Stimulated activated CD8-positive, alpha-beta memory T cell treated with anti-CD3 and anti-CD28 coated beads, Interleukin-12 subunit alpha, Interleukin-12 subunit beta, amount 100 ng/mL, for 1 hour (primary cell): ENCODE measurements around the gene MFNG.
A peak's percentile ranks its signal among the peaks of the same experiment; 100 is the strongest.

Experiments used
- DNase-seq: peaks from one replicate; pipeline ENCODE4 v3.0.0-alpha.2; 2020; ENCODE audit warnings: low read depth

The MFNG gene

DNA sequence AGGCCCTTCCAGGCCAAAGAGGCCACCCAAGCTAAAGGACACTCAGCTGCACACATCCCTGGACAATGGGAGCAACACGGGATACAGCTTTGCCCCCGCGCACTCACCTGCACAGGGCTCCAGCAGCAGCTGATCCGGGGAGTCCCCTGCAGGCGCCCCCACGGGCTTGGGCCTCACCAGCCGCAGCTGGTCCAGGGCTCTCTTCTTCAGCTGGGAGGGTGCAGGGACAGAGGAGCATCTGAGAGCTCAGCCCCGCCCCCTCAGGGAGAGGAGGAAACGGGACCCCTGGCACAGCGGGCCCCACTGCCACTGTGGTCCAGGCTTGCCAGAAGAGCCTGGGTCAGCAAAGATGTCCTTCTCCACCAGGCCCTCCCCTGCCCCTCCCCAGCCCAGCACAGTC, 7.8 kb upstream of the MFNG start:
- DNase-seq = no peak

GRCh38 chr22:37492428-37493344, 6.5 kb upstream of the MFNG start:
- DNase-seq = no peak

- DNase-seq = no peak
Observed at GRCh38 chr22:37491559-37492427, 5.6 kb upstream of the MFNG start.

DNA sequence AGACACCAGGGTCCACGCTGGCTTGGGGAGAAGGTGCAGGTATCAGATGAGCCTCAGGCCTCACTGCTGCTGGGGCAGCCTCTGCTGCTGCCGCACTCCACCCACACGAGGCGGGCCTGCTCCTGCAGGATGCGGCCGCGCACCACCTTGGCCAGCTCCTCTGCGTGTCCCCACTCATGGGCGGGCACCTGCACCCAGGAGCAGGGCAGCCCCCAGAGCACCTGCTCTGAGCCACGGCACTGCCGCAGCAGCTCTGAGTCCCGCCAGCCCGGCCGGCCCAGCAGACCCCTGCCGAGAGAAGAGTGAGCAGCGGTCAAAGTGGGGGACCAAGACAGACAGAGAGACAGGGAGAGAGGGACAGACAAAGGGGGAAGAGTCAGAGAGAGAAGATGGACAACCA, 4.9 kb upstream of the MFNG start:
- DNase-seq = no peak

DNA sequence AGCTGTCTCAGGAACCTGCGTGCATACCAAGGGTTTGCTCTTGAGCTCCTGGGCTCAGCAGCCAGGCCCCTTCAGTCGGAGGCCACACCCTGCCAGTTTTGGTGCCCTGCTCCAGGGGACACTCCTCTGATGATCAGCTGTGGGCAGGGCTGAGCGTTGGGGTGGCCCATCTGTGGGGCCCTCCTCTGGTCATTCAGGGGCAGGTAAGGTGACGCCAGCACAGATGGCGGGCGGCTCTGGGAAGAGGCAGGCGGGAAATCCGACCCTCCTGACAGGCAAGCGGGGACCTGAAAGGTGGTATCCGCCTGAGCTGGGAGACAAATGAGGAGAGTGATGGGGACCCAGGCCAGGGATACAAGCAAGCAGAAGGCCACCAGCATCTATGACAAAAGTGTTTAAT, 3.8 kb upstream of the MFNG start:
- no peak for DNase-seq

- DNase-seq = no peak
Observed at GRCh38 chr22:37488337-37489135, 2.4 kb upstream of the MFNG start.

- no peak for DNase-seq
Observed at GRCh38 chr22:37487571-37487970, 1.4 kb upstream of the MFNG start.

DNA sequence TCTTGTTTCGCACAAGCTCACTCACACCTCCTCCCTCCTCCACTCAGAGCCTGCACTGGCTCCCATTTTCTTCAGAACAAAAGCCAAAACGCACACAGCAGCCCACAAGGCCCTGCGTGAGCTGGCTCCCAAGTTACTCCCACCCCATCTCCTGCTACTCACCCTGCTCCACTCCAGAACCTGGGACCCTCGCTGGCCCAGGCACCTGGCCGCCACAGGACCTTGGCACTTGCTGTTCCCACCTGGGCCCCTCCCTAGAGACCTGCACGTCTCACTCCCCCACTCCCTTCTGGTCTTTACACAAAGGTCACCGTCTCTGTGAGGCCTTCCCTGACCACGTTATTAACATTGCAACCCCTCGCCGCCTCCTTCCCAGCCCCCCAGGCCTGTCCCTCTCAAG, 945 bp upstream of the MFNG start:
- no peak for DNase-seq

DNA sequence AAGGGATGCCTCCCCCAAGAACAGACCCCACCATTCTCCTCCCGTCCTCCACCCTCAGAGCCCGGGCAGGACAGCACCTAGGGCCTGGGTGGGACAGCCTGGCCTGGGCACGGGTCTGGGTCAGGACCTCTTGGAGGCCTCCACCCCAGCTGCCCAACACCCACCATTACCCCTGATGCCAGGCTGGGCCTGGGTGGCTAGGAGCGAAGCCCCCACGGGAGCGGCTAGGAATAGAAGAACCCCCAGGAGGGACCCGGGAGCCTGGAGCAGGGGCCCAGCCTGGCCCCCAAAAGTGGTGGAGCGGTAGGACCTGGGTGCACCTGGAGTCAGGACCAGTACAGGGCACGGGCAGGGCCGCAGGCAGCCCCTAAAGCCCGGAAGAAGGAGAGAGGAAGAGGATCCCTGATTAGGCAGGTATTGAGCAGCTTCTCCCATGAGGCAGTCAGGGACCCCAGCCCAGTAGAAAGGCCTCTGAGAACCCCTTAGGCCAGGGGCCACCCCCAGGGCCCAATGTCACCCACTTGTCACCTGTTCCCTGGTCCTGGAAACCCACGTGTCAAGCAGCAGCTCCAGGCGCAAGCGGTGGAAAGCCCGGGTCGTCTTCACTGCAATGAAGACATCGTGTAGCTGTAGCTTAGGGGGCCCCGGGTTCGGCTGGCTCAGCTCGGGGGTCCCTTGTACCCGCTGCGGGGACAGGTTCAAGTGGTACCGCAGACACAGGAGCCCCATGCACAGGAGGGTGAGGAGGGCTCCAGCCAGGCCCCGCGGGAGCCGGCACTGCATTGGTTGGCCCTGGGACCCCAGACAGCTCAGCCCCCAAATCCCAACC, 575 bp downstream of the MFNG start:
- no peak for DNase-seq

DNA sequence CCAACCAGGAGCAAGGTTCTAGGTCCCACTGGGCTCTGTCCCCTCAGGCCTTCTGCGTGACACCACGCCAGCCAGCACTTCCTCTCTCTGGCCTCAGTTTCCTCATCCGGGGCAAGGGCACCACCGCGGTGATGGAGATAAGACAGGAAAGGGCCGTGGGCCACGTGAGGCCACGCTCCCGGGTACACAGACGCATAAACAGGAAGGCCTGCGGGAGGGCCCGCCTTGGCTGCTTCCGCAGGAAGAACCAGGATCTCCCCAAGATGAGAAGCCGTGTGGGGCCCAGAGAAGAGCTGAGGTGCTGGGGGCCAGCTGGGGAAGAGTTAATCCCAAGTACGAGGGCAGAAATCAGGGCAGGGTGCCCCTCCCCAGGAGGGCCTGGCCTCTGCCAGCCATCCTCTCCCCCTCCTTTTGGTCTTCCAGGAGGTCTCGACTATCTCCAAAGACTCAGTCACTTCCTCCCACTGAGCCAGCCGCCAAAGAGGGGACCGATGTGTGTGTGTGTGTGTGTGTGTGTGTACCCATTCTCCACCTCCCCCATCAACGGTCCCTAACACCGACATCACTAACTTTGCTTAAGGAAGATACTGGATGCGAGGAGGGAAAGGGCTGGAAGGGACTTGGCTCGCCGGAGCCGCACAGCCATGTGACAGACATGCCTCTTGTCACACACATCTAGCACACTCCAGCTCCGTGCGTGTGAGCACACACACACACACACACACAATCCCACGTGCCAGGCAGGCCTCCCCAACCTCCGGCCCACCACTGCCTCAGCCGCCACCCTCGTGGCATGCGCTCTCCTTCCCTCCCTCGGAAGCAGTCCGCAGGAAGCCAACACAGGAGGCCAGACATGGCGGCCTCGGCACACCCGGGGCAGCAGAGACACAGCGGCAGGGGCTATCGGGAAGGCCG, 1.4 kb downstream of the MFNG start:
- DNase-seq = peak; percentile 54

- DNase-seq = no peak
Observed at GRCh38 chr22:37483050-37483449, 3.1 kb downstream of the MFNG start.

DNA sequence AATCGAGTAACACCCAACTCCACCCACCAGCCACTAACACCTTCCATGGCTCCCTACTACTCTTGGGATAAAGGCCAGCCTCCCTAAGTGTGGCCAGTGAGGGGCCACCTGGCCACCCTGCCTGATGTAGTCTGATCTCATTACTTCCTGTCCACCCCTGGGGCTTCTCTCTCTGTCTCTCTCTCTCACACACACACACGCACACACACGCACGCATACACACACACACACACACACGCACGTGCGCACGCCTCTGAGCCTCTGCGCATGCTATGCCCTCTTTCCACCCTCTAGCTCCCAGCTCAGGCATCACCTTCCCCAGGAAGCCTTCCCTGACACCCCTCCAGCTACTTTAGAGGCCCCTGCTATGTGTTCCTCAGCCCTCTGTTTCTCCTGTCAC, 3.9 kb downstream of the MFNG start:
- no peak for DNase-seq

- DNase-seq = no peak
Observed at GRCh38 chr22:37481347-37481907, 4.8 kb downstream of the MFNG start.

DNA sequence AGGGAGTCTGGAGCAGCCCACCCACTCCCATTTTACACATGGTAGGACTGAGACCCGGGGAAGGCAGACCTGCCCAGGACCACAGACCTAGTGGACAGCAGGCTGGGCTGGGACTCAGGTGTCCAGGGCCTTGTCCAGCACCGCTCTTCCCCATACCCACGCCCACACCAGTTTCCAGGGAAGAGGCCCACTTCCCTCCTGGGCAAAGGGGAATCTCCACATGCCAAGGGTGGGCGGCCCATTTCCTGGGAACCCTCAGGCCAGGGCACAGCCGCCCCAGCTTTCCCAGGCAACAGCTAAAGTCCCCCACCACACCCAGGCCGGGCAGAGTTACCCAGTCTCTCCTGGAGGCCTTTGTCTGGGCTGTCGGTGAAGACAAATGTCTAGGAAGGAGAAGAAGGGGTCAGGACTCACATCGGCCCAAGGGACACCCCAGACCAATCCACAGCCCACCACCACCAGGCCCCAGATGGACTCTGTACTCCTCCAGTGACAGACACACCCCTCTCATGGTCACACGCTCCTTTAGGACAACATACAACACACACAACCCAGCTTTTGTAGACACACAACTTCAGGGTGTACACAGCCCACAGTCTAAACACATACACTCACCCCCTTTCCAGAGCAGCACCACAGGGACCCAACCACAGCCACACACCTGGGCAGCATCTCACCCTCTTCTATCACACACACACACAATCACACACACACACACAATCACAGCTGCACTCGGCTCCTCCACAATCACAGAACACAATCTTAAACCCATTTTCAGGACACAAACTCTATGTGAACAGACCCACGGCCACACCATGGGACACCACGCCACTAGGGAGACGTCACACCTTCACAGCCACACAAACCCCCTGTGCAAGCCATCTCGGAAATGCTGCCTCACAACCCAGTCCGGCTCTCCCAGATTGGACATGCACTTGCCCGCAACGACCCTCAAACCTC, 5.5 kb downstream of the MFNG start:
- DNase-seq = no peak

- DNase-seq = no peak
Observed at GRCh38 chr22:37479196-37479595, 7.0 kb downstream of the MFNG start.

GRCh38 chr22:37476389-37477329, 9.5 kb downstream of the MFNG start:
- DNase-seq = no peak

DNA sequence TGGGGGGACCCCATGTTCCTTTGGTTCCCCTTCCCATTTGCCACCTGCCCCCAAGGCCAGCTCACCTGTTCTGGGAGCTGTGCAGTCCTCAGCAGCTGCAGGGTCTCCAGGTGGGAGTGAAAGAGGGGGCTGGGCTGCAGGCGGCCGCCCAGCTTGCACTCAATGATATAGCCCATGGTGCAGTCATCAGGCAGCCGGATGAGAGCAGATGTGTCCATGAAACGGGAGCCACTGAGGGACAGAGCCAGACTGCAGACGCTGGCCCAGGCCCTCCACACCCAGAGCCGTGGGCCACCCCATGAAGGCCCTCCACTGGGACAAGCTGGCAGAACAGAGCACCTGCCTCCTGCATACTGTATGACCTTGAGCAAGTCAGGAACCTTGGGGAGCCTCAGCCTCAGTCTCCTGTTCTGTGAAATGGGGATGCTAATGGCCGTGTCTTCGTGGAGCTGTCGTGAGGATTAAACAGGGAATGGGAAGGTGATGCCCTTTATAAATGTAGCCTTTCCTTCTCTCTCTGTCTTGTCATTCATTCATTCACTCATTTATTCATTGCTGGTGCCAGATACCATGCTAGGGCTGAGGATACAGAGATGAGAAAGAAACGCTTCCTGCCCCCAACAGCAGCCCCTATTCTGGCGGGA, 11.6 kb downstream of the MFNG start:
- DNase-seq = no peak
